K562 (cell line): ENCODE measurements around the gene PNPLA7. TPM values are rescaled to one million over a fixed set of nuclear protein-coding genes. Genes with fewer than 3 reads are reported as not detected.

Experiments
- ATF4 ChIP-seq: fragments of 450-650 bp; formaldehyde crosslinking; IDR thresholded peaks from 2 replicates; pipeline ENCODE4 v1.4.0; 2022; ENCODE audit warnings: mild to moderate bottlenecking, moderate library complexity
- CCAR2 ChIP-seq: fragments of 200-400 bp; formaldehyde crosslinking; IDR thresholded peaks from 2 replicates; pipeline ENCODE4 v1.6.1; 2017; ENCODE audit warnings: mild to moderate bottlenecking, low read depth, low read length
- CHD1 ChIP-seq: fragments of 200-600 bp; sonication (generic); IDR thresholded peaks from one replicate; pipeline ENCODE4 v1.6.1; 2012; ENCODE audit warnings: mild to moderate bottlenecking, moderate library complexity, low read length, inconsistent platforms
- EGR1 ChIP-seq: fragments of 450-650 bp; conservative IDR thresholded peaks from 2 replicates; pipeline ENCODE4 v1.6.1; 2017; ENCODE audit warnings: mild to moderate bottlenecking
- FOSL1 ChIP-seq: fragments of 200-800 bp; sonication (Bioruptor generic); conservative IDR thresholded peaks from 2 replicates; pipeline ENCODE4 v1.6.1; 2016; ENCODE audit warnings: missing genetic modification characterization, missing compliant biosample characterization
- HDGF ChIP-seq: fragments of 450-650 bp; IDR thresholded peaks from 2 replicates; pipeline ENCODE4 v1.6.1; 2016
- IFI16 ChIP-seq: fragments of 250-450 bp; sonication (Bioruptor Pico); IDR thresholded peaks from 2 replicates; pipeline ENCODE4 v2.1.2; 2022; ENCODE audit warnings: mild to moderate bottlenecking, inconsistent platforms
- JUNB ChIP-seq: fragments of 450-650 bp; formaldehyde crosslinking; conservative IDR thresholded peaks from 2 replicates; pipeline ENCODE4 v1.4.0; 2020; ENCODE audit warnings: mild to moderate bottlenecking
- L3MBTL2 ChIP-seq: fragments of 450-650 bp; IDR thresholded peaks from 2 replicates; pipeline ENCODE4 v1.6.1; 2016; ENCODE audit warnings: mild to moderate bottlenecking, moderate library complexity
- MYC ChIP-seq, 2 experiments: fragments of 250-450 bp in 1 of 2; sonication (Bioruptor Pico) in 1 of 2; IDR thresholded peaks; 2 replicates each; pipeline versions ENCODE4 v1.5.1 to v1.6.1; 2012 to 2021; ENCODE audit warnings: low read depth in 2 of 2, borderline replicate concordance in 1 of 2, improper control_type of control experiment in 1 of 2, low read length in 1 of 2, mild to moderate bottlenecking in 1 of 2, moderate library complexity in 1 of 2
- NBN ChIP-seq: fragments of 450-650 bp; IDR thresholded peaks from 2 replicates; pipeline ENCODE4 v1.6.1; 2016; ENCODE audit warnings: low read depth, mild to moderate bottlenecking
- PTBP1 ChIP-seq: fragments of 200-400 bp; formaldehyde crosslinking; IDR thresholded peaks from 2 replicates; pipeline ENCODE4 v1.6.1; 2017; ENCODE audit warnings: low read depth, low read length
- RBM25 ChIP-seq: fragments of 200-400 bp; formaldehyde crosslinking; IDR thresholded peaks from 2 replicates; pipeline ENCODE4 v1.6.1; 2018; ENCODE audit warnings: low read length, low read depth, moderate library complexity; ENCODE audit not compliant: severe bottlenecking
- SMARCB1 ChIP-seq: IDR thresholded peaks from 2 replicates; pipeline ENCODE4 v1.6.1; 2011; ENCODE audit warnings: improper control_type of control experiment, low read depth; ENCODE audit not compliant: insufficient read length
- TSHZ1 ChIP-seq: fragments of 250-450 bp; sonication (Bioruptor Pico); IDR thresholded peaks from 2 replicates; pipeline ENCODE4 v1.4.0; 2020; ENCODE audit warnings: mild to moderate bottlenecking, moderate library complexity
- ZNF212 ChIP-seq: fragments of 450-650 bp; formaldehyde crosslinking; IDR thresholded peaks from 2 replicates; pipeline ENCODE4 v1.4.0; 2020; ENCODE audit warnings: mild to moderate bottlenecking
- ZNF766 ChIP-seq: fragments of 200-800 bp; sonication (Bioruptor generic); conservative IDR thresholded peaks from 2 replicates; pipeline ENCODE4 v1.6.1; 2016; ENCODE audit warnings: missing genetic modification characterization, missing compliant biosample characterization
- ZSCAN32 ChIP-seq: fragments of 450-650 bp; formaldehyde crosslinking; IDR thresholded peaks from 2 replicates; pipeline ENCODE4 v1.4.0; 2020; ENCODE audit warnings: mild to moderate bottlenecking, moderate library complexity
- polyA plus RNA-seq, 8 experiments: library from polyadenylated mRNA; depleted of rRNA in 4 of 8; stranded (reverse) in 5 of 8; unstranded in 3 of 8; fragments of >200 nt; fragmentation: Nextera tagmentation in 2 of 8; fragmentation: Illumina TruSeq in 1 of 8; extraction: Ambion mirVana in 2 of 8; extraction: Trizol in 1 of 8; gene quantifications; 2 replicates each; pipeline versions ENCODE4 v1.2.1 to v1.2.3, GENCODE V29; 2011 to 2014; ENCODE audit warnings: inconsistent platforms in 1 of 8, missing spikeins in 1 of 8
- total RNA-seq, 7 experiments: library from RNA; depleted of rRNA in 6 of 7; stranded (reverse); fragments of >200 nt in 6 of 7; fragmentation: Illumina TruSeq in 2 of 7; extraction: Trizol in 2 of 7; gene quantifications; 2 replicates each; pipeline versions ENCODE4 v1.2.1 to v1.2.3, GENCODE V29; 2011 to 2021; ENCODE audit warnings: low replicate concordance in 1 of 7
- TF ChIP-seq, protein P1 (sequence below): sonication (generic); formaldehyde crosslinking; IDR thresholded peaks from 2 replicates; pipeline ENCODE4 v1.9.0; 2022; ENCODE audit warnings: mild to moderate bottlenecking, missing genetic modification reagents
- TF ChIP-seq, protein P2 (sequence below): sonication (generic); formaldehyde crosslinking; IDR thresholded peaks from 2 replicates; pipeline ENCODE4 v1.8.0; 2022; ENCODE audit warnings: mild to moderate bottlenecking, low read depth, missing genetic modification reagents

The PNPLA7 gene
- total and polyA plus RNA-seq, 9 of the 15 experiments (the other 6 are each of a cell fraction or from before 2014, with no cell fraction given): 0.01 to 0.85 (median 0.19) TPM; not detected in 1

GRCh38 chr9:137590469-137591383 is 40.5 kb upstream of the PNPLA7 start, which contains the start of gene ZMYND19 (continued):
- TF ChIP-seq EGR1 (no peak; the same call in none of the 2 replicates), ZNF766 (no peak), CHD1 (no peak), MYC (IDR thresholded peaks at IDR 0.05; ENCODE audit: low read depth, low read length) (peak; percentile 45; the same call in 1 of the 2 replicates), MYC (CRISPR knock-in tag; IDR thresholded peaks at IDR 0.05; ENCODE audit: borderline replicate concordance, low read depth) (no peak), NBN (no peak; the same call in 1 of the 2 replicates), JUNB (no peak), ATF4 (CRISPR knock-in tag) (no peak), ZNF212 (CRISPR knock-in tag) (no peak), ZSCAN32 (CRISPR knock-in tag) (no peak), PTBP1 (no peak), HDGF (no peak), SMARCB1 (no peak), FOSL1 (tag) (no peak), L3MBTL2 (peak; percentile 68; the same call in 1 of the 2 replicates), IFI16 (CRISPR knock-in tag) (no peak), CCAR2 (no peak), TSHZ1 (CRISPR knock-in tag) (no peak), RBM25 (no peak)
- TF ChIP-seq, protein P1, sequence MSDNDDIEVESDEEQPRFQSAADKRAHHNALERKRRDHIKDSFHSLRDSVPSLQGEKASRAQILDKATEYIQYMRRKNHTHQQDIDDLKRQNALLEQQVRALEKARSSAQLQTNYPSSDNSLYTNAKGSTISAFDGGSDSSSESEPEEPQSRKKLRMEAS (CRISPR knock-in tag): peak; percentile 44
- TF ChIP-seq, protein P2, sequence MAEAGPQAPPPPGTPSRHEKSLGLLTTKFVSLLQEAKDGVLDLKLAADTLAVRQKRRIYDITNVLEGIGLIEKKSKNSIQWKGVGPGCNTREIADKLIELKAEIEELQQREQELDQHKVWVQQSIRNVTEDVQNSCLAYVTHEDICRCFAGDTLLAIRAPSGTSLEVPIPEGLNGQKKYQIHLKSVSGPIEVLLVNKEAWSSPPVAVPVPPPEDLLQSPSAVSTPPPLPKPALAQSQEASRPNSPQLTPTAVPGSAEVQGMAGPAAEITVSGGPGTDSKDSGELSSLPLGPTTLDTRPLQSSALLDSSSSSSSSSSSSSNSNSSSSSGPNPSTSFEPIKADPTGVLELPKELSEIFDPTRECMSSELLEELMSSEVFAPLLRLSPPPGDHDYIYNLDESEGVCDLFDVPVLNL: peak; percentile 70; the same call in 1 of the 2 replicates
